Measurements from ENCODE around the gene KLHL40.

The KLHL40 gene

DNA sequence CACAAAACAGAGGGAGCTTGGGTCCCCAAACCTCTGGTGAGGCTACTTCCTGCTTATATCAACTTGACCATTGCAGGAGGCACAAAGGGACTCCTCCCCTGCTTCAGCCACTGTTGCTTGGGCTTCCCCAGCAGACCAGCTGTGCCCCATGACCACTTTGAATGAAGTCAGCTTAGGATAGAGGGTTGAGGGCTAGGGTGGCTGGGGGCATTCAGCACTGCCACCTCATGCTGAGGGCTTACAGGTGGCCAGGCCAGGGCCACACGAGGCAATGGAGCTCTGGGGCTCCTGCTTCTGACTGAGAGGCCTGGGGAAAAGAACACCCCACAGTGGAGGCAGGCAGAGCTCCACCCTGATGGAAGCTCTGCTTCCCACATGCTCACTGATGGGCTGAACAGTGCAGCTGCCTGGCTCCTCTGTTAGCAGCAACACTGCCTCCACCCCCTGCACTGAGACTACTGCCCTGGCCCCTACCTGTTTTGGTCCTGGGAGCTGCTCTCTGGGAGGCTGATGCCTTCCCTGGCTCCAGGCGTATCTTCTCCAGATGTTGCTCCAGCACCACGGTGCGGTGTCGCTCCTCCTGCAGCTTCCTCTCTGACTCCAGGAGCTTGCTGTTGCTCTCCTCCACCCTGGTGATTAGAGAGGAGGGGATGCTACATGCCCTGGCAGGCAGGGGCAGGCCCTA lies 27.5 kb downstream of the KLHL40 start:
- DNase-seq (ENCODE audit: low spot score) = no peak
- in situ Hi-C loops (cut with MboI; ENCODE audit: low sequenced_read_pairs, unreplicated experiment) = no loop called here
- TF ChIP-seq, protein P1, sequence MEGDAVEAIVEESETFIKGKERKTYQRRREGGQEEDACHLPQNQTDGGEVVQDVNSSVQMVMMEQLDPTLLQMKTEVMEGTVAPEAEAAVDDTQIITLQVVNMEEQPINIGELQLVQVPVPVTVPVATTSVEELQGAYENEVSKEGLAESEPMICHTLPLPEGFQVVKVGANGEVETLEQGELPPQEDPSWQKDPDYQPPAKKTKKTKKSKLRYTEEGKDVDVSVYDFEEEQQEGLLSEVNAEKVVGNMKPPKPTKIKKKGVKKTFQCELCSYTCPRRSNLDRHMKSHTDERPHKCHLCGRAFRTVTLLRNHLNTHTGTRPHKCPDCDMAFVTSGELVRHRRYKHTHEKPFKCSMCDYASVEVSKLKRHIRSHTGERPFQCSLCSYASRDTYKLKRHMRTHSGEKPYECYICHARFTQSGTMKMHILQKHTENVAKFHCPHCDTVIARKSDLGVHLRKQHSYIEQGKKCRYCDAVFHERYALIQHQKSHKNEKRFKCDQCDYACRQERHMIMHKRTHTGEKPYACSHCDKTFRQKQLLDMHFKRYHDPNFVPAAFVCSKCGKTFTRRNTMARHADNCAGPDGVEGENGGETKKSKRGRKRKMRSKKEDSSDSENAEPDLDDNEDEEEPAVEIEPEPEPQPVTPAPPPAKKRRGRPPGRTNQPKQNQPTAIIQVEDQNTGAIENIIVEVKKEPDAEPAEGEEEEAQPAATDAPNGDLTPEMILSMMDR (IDR thresholded peaks at IDR 0.05; ENCODE audit: borderline replicate concordance, control extremely low read depth, extremely low read depth, insufficient read depth, missing control alignments) = no peak

DNA sequence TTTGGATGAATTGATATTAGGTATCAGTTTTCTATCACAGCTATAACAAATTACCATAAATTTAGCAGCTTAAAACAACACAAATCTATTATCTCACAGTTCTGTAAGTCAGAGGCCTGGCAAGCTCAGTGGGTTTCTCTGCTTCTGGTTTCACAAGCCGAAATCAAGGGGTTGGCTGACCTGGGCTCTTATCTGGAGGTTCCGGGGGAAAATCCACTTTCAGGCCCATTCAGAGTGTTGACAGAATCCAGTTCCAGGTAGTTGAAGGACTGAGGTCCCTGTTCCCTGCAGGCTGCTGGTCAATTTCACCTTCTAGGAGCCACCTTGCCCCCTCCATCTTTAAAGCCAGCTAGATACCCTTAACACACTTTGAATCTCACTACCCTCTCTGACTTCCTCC lies 28.4 kb downstream of the KLHL40 start:
- in situ Hi-C loops (cut with MboI; ENCODE audit: low sequenced_read_pairs, unreplicated experiment) = no loop called here
- DNase-seq (ENCODE audit: low spot score) = no peak
- TF ChIP-seq, protein P1 (IDR thresholded peaks at IDR 0.05; ENCODE audit: borderline replicate concordance, control extremely low read depth, extremely low read depth, insufficient read depth, missing control alignments) = no peak

DNA sequence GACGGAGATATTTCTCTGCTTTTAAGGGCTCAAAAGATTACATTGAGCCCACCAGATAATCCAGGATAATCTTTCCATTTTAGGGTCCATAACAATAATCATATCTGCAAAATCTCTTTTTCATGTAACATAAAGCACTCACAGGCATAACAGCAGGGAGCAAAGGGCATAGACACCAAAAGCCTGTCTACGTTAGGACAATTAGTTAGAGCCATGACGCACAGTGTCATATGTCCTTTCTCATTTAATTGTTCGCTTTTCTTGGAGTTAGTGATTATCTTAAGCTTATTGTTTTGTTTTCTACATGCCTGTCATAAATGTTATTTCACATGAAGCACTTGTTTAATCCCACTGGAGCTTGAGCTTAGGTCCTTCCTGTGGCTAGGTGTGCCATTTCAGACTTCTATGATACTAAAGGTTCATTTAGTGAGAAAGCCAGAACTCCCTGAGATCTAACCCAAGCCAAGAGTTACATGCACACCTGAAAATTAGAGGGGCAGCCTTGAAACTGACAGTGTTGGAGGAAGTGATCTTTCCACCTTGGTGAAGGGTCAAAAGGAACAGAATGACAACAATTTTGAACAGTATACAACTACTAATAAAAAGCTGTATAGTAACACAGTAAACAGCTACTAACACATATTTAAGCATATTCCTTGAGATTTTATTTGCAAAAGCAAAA lies 29.0 kb downstream of the KLHL40 start:
- TF ChIP-seq, protein P1 (IDR thresholded peaks at IDR 0.05; ENCODE audit: borderline replicate concordance, control extremely low read depth, extremely low read depth, insufficient read depth, missing control alignments) = no peak
- no peak for DNase-seq (ENCODE audit: low spot score)
- in situ Hi-C loops (cut with MboI; ENCODE audit: low sequenced_read_pairs, unreplicated experiment) = no loop called here

DNA sequence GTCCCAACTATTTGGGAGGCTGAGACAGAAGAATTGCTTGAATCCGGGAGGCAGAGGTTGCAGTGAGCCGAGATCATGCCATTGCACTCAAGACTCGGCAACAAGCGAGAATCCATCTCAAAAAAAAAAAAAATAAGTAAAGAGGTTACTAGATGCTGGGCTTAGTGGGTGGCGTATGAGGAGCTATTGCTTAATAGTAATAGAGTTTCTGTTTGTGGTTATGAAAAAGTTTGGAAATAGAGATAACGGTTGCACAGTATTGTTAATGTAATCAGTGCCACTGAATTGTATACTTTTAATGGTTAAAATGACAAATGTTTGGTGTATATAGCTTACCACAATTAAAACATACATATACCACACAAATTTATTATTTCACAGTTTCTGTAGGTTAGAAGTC lies 32.0 kb downstream of the KLHL40 start:
- TF ChIP-seq, protein P1 (IDR thresholded peaks at IDR 0.05; ENCODE audit: borderline replicate concordance, control extremely low read depth, extremely low read depth, insufficient read depth, missing control alignments) = no peak
- DNase-seq (ENCODE audit: low spot score) = no peak
- in situ Hi-C loops (cut with MboI; ENCODE audit: low sequenced_read_pairs, unreplicated experiment) = no loop called here

DNA sequence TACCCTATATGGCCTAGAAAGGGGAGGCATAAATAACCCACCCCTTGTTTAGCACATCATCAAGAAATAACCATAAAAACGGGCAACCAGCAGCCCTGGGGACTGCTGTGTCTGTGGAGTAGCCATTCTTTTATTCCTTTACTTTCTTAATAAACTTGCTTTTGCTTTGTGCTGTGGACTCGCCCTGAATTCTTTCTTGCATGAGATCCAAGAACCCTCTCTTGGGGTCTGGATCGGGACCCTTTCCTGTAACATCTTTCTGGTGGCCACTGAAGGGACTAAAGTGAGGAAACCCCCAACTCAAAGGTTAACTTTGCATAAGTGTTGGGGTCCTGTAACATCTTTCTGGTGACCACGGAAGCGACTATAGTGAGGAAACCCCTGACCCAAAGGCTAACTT lies 33.0 kb downstream of the KLHL40 start:
- DNase-seq (ENCODE audit: low spot score) = no peak
- in situ Hi-C loops (cut with MboI; ENCODE audit: low sequenced_read_pairs, unreplicated experiment) = no loop called here
- TF ChIP-seq, protein P1 (IDR thresholded peaks at IDR 0.05; ENCODE audit: borderline replicate concordance, control extremely low read depth, extremely low read depth, insufficient read depth, missing control alignments) = no peak

DNA sequence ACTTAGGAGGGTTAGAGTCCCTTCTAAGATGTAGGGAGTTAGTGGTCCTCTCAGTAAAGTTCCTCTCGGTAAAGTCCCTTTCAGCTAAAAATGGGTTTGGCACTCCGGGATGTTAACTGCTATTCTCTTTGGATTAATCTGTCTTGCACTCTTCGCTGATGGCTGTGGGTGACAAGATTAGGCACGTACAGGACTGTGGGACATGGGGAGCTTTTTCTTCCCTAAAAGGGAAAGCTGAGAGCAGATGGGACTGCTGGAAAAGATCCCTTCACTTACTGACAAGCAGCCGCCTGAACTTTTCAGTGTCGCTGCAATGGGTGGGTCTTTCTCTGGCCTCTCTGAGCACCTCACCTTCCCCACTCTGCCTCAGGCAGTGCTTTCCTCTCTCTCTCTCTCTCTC lies 33.7 kb downstream of the KLHL40 start:
- no peak for DNase-seq (ENCODE audit: low spot score)
- in situ Hi-C loops (cut with MboI; ENCODE audit: low sequenced_read_pairs, unreplicated experiment) = no loop called here
- TF ChIP-seq, protein P1 (IDR thresholded peaks at IDR 0.05; ENCODE audit: borderline replicate concordance, control extremely low read depth, extremely low read depth, insufficient read depth, missing control alignments) = no peak

Data from GM13976 (cell line).